GM10266 (cell line): ENCODE data around the gene RPL27A.

Source experiments
- DNase-seq: peaks from one replicate; pipeline ENCODE4 v3.0.0; 2012; ENCODE audit errors: extremely low spot score
- TF ChIP-seq, protein P1 (sequence below): IDR thresholded peaks from 2 replicates; pipeline ENCODE4 v1.5.1; 2012; ENCODE audit warnings: mild to moderate bottlenecking, low read depth; ENCODE audit not compliant: control insufficient read depth, insufficient read depth; ENCODE audit errors: missing control alignments

RPL27A gene

DNA sequence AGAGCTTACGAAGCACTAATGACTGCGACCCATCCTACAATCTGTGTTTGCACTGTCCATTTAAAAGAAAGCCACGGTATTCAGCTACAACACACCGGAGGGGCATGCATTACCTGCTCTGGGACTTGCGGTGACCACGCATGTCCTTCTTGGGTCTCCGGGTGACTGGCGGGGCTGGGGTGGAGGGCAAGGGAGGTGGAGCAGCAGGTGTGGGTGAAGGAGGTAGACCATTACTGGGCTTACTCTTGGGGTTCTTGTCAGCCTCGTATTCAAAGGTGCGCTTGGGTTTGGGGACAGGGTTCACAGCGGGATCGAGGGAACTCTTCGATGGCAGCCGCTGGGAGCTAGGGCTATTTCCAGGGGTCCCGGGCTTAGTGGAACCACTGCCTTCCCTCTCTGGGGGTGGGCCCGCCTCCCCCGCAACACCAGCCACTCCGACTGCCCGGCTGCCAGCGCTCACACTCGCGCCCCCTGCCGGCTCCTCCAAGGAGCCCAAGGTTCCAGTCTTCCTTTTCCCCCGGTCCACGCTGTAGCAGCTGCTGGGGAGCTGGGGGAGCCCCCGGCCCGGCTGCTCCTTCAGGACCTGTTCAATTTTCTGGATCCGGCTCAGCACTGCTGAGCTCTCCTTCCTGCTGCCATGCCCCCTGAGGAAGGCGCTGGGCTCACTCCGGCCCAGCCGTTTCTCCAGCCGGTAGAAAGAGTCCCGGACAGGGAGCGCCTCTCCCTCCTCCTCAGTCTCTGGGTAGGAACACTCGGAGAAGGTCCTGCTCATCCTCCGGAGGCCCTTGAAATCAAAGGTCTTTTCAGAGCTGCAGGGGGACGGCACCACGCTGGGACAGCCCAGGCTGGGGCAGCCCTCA lies 47.5 kb downstream of the RPL27A start:
- TF ChIP-seq, protein P1, sequence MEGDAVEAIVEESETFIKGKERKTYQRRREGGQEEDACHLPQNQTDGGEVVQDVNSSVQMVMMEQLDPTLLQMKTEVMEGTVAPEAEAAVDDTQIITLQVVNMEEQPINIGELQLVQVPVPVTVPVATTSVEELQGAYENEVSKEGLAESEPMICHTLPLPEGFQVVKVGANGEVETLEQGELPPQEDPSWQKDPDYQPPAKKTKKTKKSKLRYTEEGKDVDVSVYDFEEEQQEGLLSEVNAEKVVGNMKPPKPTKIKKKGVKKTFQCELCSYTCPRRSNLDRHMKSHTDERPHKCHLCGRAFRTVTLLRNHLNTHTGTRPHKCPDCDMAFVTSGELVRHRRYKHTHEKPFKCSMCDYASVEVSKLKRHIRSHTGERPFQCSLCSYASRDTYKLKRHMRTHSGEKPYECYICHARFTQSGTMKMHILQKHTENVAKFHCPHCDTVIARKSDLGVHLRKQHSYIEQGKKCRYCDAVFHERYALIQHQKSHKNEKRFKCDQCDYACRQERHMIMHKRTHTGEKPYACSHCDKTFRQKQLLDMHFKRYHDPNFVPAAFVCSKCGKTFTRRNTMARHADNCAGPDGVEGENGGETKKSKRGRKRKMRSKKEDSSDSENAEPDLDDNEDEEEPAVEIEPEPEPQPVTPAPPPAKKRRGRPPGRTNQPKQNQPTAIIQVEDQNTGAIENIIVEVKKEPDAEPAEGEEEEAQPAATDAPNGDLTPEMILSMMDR: no peak
- no peak for DNase-seq

DNA sequence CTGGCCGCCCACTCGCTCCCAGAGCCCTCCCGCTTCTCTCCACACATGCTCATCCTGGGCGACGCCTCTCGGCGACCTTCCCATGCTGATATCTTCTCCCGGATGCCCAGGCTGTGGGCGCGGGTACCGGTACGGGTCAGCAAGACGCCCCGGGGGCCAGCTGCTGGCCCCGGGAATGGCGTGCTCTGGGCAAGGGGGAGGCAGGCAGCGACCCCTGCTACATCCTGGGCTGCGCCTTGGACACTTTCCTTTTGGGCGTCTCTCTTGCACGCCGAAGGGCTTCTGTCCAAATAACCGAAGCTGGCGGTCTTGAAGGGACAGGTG lies 48.1 kb downstream of the RPL27A start:
- TF ChIP-seq, protein P1: no peak

DNA sequence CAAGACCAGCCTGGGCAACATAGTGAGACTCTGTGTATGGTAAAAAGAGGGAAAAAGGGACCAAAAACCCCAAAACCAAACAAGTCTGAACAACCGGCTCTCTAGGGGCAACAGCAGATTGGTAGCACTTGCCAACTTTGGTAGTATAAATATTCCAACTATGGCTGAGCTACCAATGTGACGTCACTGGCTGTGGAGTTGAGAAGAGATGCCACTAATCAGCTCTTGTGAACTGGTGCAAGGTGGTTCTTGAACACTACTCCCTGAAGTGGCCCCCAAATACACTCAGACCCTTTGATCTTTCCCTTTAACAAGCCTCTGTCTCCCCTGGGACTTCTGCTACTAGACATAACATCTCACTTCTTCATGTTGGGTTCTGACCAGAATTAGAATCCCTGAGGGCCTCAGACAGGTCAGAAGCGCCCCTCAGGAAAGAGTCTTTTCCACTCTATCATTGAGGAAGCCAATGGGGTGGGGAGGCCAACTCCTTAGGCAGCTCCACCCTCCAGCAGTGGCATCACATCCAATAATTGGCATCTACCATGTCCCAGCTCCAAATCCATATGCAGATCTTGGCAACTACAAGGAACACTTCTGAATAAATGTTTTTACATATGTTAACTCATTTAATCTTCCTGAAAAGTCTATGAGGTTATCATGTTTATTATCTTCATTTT lies 49.2 kb downstream of the RPL27A start:
- no peak for DNase-seq
- TF ChIP-seq, protein P1: no peak

More for the DNA sequence above, 48.1 kb downstream of the RPL27A start:
- no peak for DNase-seq

DNA sequence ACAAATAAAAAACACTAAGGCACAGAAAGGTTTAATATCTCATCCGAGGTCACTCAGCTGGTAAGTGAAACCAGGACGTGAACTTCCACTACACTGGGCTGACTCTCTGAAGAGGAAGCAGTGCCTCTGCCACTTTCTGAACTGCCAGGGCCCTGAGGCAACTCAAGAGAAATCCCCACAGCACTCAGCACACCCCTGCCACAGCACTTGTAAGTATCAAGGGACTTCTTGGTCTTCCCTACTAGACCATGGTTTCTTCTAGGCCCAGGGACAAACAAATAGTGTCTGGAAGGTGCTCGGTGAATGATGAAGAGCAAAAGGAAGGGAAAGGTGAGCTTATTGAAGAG lies 49.7 kb downstream of the RPL27A start:
- peak; percentile 56 for DNase-seq
- TF ChIP-seq, protein P1: no peak

DNA sequence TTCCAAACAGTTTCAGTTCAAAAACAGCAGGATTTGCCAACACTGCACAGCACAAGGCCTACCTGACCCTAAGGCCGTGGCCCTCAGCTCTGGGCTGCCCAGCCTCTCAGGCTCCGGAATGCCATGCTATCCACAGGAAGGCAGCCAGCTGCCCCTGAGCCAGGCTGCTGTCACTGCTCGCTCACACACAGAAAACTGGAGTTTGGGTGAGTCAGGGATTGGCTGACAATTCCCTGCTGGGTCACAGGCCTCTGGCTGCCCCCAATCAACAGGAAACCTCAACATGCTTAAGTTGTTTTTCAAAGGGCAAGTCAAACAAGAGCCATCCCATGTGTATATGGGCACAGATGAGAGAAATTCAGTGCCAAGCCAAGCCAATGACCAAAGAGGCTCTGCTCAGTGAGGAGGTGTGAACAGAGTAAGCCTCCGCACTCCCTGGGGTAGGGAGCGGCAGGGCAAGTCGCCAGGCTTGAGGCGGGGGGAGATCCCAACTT lies 50.2 kb downstream of the RPL27A start:
- TF ChIP-seq, protein P1: no peak
- no peak for DNase-seq

DNA sequence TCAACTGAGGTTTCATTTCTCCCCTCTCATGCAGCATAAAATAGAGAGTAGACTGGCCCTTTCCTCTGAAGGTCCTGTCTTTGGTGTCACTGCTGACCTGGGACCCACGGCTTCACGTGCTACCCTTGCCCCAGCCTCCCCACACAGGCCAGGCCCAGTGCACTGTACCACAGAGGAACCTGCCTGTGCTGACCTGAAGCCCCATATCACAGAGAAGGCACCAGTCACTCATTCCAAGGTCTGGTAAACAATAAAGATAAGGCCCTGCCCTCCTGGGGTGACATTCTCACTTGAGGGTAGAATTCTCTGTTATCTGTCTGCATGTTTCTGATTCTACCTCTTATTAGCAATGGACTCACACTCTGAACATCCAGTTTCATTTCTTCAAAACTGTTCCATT lies 51.3 kb downstream of the RPL27A start:
- TF ChIP-seq, protein P1: no peak
- DNase-seq: no peak

DNA sequence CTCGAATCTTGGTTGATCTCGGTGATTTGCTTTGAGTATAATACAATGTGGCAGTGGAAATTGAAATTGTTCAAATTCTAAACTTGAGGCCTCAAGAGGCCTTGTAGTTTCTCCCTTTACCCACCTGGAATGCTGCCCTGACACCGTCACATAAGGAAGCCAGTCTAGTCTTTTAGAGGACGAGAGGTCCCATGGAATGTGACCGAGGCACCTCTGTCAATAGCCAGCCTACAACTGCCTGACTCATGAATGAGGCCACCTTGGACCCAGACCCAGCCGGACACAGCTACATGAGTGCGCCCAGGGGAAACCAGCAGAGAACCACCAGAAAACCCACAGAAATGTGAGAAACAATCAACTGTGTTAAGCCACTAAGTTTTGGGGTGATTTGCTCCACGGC lies 52.5 kb downstream of the RPL27A start:
- TF ChIP-seq, protein P1: no peak
- no peak for DNase-seq
